Endothelial cell (in vitro differentiated cells): Measurements from ENCODE around the gene SLC12A6. TPM values are rescaled to one million over a fixed set of nuclear protein-coding genes. Genes with fewer than 3 reads are reported as not detected.

ENCODE experiments used
- DNase-seq: peaks from one replicate; pipeline ENCODE4 v3.0.0; 2021; ENCODE audit warnings: low spot score
- H3K27ac Mint-ChIP-seq: one replicate; pipeline ENCODE4 v1.8.0; 2021; ENCODE audit warnings: mixed read lengths, inconsistent platforms; ENCODE audit not compliant: unreplicated experiment
- H3K27me3 Mint-ChIP-seq: one replicate; pipeline ENCODE4 v1.8.0; 2021; ENCODE audit warnings: mild to moderate bottlenecking, moderate library complexity, mixed read lengths, inconsistent platforms; ENCODE audit not compliant: unreplicated experiment
- H3K36me3 Mint-ChIP-seq: one replicate; pipeline ENCODE4 v1.8.0; 2021; ENCODE audit warnings: mild to moderate bottlenecking, low read depth, mixed read lengths, inconsistent platforms; ENCODE audit not compliant: unreplicated experiment
- H3K4me1 Mint-ChIP-seq: one replicate; pipeline ENCODE4 v1.8.0; 2021; ENCODE audit warnings: mild to moderate bottlenecking, mixed read lengths, inconsistent platforms; ENCODE audit not compliant: unreplicated experiment
- H3K4me3 Mint-ChIP-seq: one replicate; pipeline ENCODE4 v1.8.0; 2021; ENCODE audit warnings: mild to moderate bottlenecking, mixed read lengths, inconsistent platforms; ENCODE audit not compliant: unreplicated experiment
- H3K9me3 Mint-ChIP-seq: one replicate; pipeline ENCODE4 v1.8.0; 2021; ENCODE audit warnings: mixed read lengths, inconsistent platforms; ENCODE audit not compliant: unreplicated experiment
- total RNA-seq: library from RNA; stranded (reverse); fragmentation: NEBNext Ultra II Directional; extraction: Animal tissue kit (Norgen Biotek cat#: 25700); gene quantifications from one replicate; pipeline ENCODE4 v1.2.1, GENCODE V29; 2021; ENCODE audit not compliant: unreplicated experiment
- TF ChIP-seq, protein P1 (sequence below): fragments of 200-600 bp; sonication (generic); IDR thresholded peaks from one replicate; pipeline ENCODE4 v1.5.0; 2021; ENCODE audit warnings: antibody characterized with exemption; ENCODE audit not compliant: unreplicated experiment

The SLC12A6 gene
- total RNA-seq, 1 donor from 2014 or later: 22.4 TPM

DNA sequence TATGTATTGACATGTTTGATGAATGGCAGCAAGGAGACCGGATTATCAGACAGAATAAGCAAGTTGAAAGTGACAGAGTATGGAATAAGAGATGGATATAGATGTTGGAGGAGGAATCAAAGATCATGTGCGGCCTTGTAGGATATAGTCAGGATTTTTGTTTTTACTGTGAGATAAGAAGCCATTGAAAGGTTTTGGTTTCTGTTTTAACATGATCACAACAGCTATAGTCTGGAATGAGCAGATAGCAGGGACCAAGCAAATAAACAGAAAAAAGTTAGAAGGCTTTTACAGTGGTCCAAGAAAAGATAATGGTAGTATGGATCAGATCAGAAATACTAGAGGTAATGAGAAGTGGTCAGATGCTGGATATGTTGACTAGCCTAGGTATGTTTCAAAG, 52.6 kb downstream of the SLC12A6 start:
- H3K27ac Mint-ChIP-seq: no peak overlapping the region
- H3K27me3 Mint-ChIP-seq: peaks cover 2% of the 10 kb centered on the region
- peaks cover 5% of the 10 kb centered on the region for H3K36me3 Mint-ChIP-seq
- H3K9me3 Mint-ChIP-seq: no peaks in the 10 kb centered on the region
- no peak for DNase-seq
- TF ChIP-seq, protein P1, sequence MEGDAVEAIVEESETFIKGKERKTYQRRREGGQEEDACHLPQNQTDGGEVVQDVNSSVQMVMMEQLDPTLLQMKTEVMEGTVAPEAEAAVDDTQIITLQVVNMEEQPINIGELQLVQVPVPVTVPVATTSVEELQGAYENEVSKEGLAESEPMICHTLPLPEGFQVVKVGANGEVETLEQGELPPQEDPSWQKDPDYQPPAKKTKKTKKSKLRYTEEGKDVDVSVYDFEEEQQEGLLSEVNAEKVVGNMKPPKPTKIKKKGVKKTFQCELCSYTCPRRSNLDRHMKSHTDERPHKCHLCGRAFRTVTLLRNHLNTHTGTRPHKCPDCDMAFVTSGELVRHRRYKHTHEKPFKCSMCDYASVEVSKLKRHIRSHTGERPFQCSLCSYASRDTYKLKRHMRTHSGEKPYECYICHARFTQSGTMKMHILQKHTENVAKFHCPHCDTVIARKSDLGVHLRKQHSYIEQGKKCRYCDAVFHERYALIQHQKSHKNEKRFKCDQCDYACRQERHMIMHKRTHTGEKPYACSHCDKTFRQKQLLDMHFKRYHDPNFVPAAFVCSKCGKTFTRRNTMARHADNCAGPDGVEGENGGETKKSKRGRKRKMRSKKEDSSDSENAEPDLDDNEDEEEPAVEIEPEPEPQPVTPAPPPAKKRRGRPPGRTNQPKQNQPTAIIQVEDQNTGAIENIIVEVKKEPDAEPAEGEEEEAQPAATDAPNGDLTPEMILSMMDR: no peak
- H3K4me3 Mint-ChIP-seq: no peak overlapping the region
- no peaks in the 10 kb centered on the region for H3K4me1 Mint-ChIP-seq

DNA sequence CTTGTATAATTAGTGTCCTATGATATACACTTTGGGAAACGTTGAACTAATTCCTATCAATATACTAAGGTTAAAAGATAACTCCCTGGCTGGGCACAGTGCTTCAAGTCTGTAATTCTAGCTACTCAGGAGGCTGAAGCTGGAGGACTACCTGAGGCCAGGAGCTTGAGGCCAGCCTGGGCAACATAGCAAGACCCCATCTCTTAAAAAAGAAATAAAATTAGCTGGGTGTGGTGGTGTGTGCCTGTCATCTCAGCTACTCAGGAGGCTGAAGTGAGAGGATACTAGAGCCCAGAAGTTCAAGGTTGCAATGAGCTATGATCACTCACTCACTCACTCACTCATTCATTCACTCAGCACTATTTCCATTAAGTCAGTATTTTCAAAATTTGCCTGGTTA, 55.2 kb downstream of the SLC12A6 start:
- TF ChIP-seq, protein P1: no peak
- no peaks in the 10 kb centered on the region for H3K27me3 Mint-ChIP-seq

DNA sequence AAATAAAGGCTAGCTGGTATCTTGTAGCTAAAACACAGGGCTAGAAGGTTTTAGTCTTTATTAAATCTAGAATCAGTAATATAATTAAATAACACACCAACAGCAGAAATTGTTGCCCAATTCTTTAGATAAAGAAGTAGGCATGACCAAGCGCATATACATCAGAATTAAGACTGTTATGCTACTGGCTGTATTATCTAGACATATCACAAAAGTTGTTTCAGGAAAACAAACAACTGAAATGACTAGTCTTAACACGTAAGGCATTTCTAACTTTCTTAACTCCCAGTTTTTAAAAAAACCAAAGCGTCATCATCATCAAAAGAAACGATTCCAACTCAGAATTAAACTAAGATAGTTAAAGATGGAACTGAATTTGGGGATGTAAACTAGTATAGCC, 57.4 kb downstream of the SLC12A6 start:
- Mint-ChIP-seq H3K27me3 (no peaks in the 10 kb centered on the region), H3K9me3 (no peaks in the 10 kb centered on the region), H3K4me1 (no peaks in the 10 kb centered on the region), H3K4me3 (no peak overlapping the region), H3K27ac (no peak overlapping the region), H3K36me3 (peaks cover 5% of the 10 kb centered on the region)
- TF ChIP-seq, protein P1: no peak
- DNase-seq: no peak

More for the DNA sequence above, 55.2 kb downstream of the SLC12A6 start:
- H3K4me3 Mint-ChIP-seq: no peak overlapping the region
- no peak overlapping the region for H3K27ac Mint-ChIP-seq
- no peak for DNase-seq
- no peaks in the 10 kb centered on the region for H3K9me3 Mint-ChIP-seq
- peaks cover 5% of the 10 kb centered on the region for H3K36me3 Mint-ChIP-seq
- H3K4me1 Mint-ChIP-seq: no peaks in the 10 kb centered on the region

DNA sequence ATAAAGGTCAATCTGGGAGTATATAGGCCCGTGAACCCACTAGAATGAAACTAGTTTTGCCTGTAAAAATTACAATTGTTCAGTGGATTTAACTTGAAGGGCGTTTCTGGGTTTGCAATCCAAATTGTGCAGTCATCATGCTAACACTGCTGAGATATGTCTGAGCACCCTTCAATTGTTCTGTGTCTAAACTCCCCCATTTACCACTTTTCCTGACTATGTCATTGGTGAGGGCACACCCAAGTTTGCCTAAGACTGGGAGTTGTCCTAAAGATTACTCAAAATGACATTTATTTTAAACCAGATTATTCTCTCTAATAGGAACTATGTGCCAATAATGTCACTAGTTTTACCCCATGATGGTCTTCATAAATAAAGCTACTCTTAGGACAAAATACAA, 58.2 kb downstream of the SLC12A6 start:
- TF ChIP-seq, protein P1: no peak
- Mint-ChIP-seq H3K4me1 (no peaks in the 10 kb centered on the region), H3K4me3 (no peak overlapping the region), H3K36me3 (peaks cover 5% of the 10 kb centered on the region), H3K9me3 (no peaks in the 10 kb centered on the region), H3K27ac (no peak overlapping the region), H3K27me3 (no peaks in the 10 kb centered on the region)
- no peak for DNase-seq

DNA sequence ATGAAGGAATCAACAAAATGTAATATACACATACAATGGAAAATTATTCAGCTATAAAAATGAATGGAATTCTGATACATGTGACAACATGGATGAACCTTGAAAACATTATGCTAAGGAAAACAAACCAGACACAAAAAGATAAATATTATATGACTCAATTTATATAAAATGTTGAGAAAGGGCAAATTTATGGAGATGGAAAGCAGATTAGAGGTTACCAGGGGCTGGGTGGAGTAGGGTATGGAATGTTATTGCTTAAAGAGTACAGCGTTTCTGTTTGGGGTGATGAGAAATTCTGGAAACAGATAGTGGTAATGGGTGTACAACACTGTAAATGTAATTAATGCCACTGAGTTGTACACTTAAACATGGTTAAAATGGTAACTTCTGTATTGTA, 61.9 kb downstream of the SLC12A6 start:
- peaks cover 1% of the 10 kb centered on the region for H3K36me3 Mint-ChIP-seq
- no peaks in the 10 kb centered on the region for H3K27me3 Mint-ChIP-seq
- H3K9me3 Mint-ChIP-seq: no peaks in the 10 kb centered on the region
- no peak overlapping the region for H3K27ac Mint-ChIP-seq
- DNase-seq: no peak
- no peak overlapping the region for H3K4me3 Mint-ChIP-seq
- no peaks in the 10 kb centered on the region for H3K4me1 Mint-ChIP-seq
- TF ChIP-seq, protein P1: no peak
